ENCODE data around the gene SPEM3.

DNA sequence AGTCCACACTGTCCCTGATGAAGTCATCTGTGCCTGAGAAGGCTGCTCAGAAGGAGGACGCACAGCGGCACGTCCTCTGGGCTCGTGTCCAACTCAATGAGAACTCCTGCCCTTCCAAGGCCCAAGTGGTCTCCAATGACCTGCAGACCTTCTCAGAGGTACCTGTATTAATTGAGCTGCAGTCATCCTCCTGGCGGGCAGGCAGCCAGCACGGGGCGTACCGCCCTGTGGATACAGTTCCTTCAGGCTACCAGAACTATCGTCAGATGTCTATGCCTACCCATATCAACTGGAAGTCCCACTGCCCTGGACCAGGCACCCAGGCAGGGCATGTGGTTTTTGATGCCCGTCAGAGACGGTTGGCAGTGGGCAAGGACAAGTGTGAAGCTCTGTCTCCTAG is 3.6 kb downstream of the SPEM3 start:
- TF ChIP-seq ZNF274 (IDR thresholded peaks at IDR 0.05; ENCODE audit: low read depth, low read length) (no peak), YY1 (IDR thresholded peaks at IDR 0.05; ENCODE audit: insufficient read depth, insufficient read length) (no peak)

Data from NT2/D1 (cell line).